ENCODE data around the gene DNAAF3. TPM values are rescaled to one million over a fixed set of nuclear protein-coding genes. Genes with fewer than 3 reads are reported as not detected.

The DNAAF3 gene
- total RNA-seq, 1 experiment from 2014 or later: 4.2 TPM

GRCh38 chr19:55116232-55116858, 50.1 kb downstream of the DNAAF3 start:
- H3K4me1 ChIP-seq (ENCODE audit: insufficient read depth, low read length, poor library complexity, severe bottlenecking): peaks cover 15% of the 10 kb centered on the region
- peak overlapping the region; percentile 79 for H3K27ac ChIP-seq (ENCODE audit: low read depth, low read length, poor library complexity, severe bottlenecking)
- H3K9me3 ChIP-seq (ENCODE audit: low read depth, low read length, poor library complexity, severe bottlenecking): no peaks in the 10 kb centered on the region
- H3K4me3 ChIP-seq (ENCODE audit: low read depth, low read length, poor library complexity, severe bottlenecking): peak overlapping the region; percentile 94
- ChIA-PET CTCF (interaction anchor here (0.9 kb wide), 1 partner anchor 28 kb away, joined by 5 read pairs; no protein-coding TSS in a partner anchor), POLR2A (ENCODE audit: low non-redundant PET) (no interaction called here)
- DNase-seq (ENCODE audit: low spot score): peak; percentile 63
- intact Hi-C loops (cut with micrococcal nuclease; ENCODE audit: unreplicated experiment): no loop called here
- no peaks in the 10 kb centered on the region for H3K27me3 ChIP-seq (replicated peaks; ENCODE audit: insufficient read depth, low read depth, low read length, poor library complexity)
- TSS peak; percentile 42 for BruUV-seq (replicated peaks)
- no peaks in the 10 kb centered on the region for H3K36me3 ChIP-seq (ENCODE audit: insufficient read depth, low read length, poor library complexity, severe bottlenecking)
- TF ChIP-seq EZH2 (IDR thresholded peaks at IDR 0.05; ENCODE audit: borderline replicate concordance, low read depth, low read length, poor library complexity, severe bottlenecking): no peak
- no peak for TF ChIP-seq CTCF (conservative IDR thresholded peaks at IDR 0.05; ENCODE audit: low read depth, low read length)

- Histone ChIP-seq H3K27me3 (replicated peaks; ENCODE audit: insufficient read depth, low read depth, low read length, poor library complexity) (no peaks in the 10 kb centered on the region), H3K36me3 (ENCODE audit: insufficient read depth, low read length, poor library complexity, severe bottlenecking) (no peaks in the 10 kb centered on the region), H3K9me3 (ENCODE audit: low read depth, low read length, poor library complexity, severe bottlenecking) (no peaks in the 10 kb centered on the region), H3K4me3 (ENCODE audit: low read depth, low read length, poor library complexity, severe bottlenecking) (peak overlapping the region; percentile 94), H3K4me1 (ENCODE audit: insufficient read depth, low read length, poor library complexity, severe bottlenecking) (peaks cover 15% of the 10 kb centered on the region), H3K27ac (ENCODE audit: low read depth, low read length, poor library complexity, severe bottlenecking) (no peak overlapping the region)
- DNase-seq (ENCODE audit: low spot score): no peak
- TF ChIP-seq CTCF (conservative IDR thresholded peaks at IDR 0.05; ENCODE audit: low read depth, low read length) (no peak), EZH2 (IDR thresholded peaks at IDR 0.05; ENCODE audit: borderline replicate concordance, low read depth, low read length, poor library complexity, severe bottlenecking) (no peak)
- CTCF ChIA-PET: interaction anchor here (0.9 kb wide), 1 partner anchor 27 kb away, joined by 5 read pairs; no protein-coding TSS in a partner anchor
- POLR2A ChIA-PET (ENCODE audit: low non-redundant PET): no interaction called here
- intact Hi-C loops (cut with micrococcal nuclease; ENCODE audit: unreplicated experiment): no loop called here
- no TSS peak for BruUV-seq (replicated peaks)
Observed at GRCh38 chr19:55115446-55116065, 50.9 kb downstream of the DNAAF3 start.

GRCh38 chr19:55114566-55115145, 51.8 kb downstream of the DNAAF3 start:
- Histone ChIP-seq H3K4me3 (ENCODE audit: low read depth, low read length, poor library complexity, severe bottlenecking) (no peak overlapping the region), H3K27me3 (replicated peaks; ENCODE audit: insufficient read depth, low read depth, low read length, poor library complexity) (no peaks in the 10 kb centered on the region), H3K27ac (ENCODE audit: low read depth, low read length, poor library complexity, severe bottlenecking) (no peak overlapping the region), H3K9me3 (ENCODE audit: low read depth, low read length, poor library complexity, severe bottlenecking) (no peaks in the 10 kb centered on the region), H3K36me3 (ENCODE audit: insufficient read depth, low read length, poor library complexity, severe bottlenecking) (no peaks in the 10 kb centered on the region), H3K4me1 (ENCODE audit: insufficient read depth, low read length, poor library complexity, severe bottlenecking) (peaks cover 15% of the 10 kb centered on the region)
- DNase-seq (ENCODE audit: low spot score): no peak
- ChIA-PET POLR2A (ENCODE audit: low non-redundant PET) (no interaction called here), CTCF (no interaction called here)
- BruUV-seq (replicated peaks): no TSS peak
- TF ChIP-seq EZH2 (IDR thresholded peaks at IDR 0.05; ENCODE audit: borderline replicate concordance, low read depth, low read length, poor library complexity, severe bottlenecking): no peak
- TF ChIP-seq CTCF (conservative IDR thresholded peaks at IDR 0.05; ENCODE audit: low read depth, low read length): no peak
- intact Hi-C loops (cut with micrococcal nuclease; ENCODE audit: unreplicated experiment): no loop called here

Data from A673 (cell line).